Measurements from ENCODE around the gene GP9.

- no peak for TF ChIP-seq POLR2A (IDR thresholded peaks at IDR 0.05)
- TF ChIP-seq CTCF (IDR thresholded peaks at IDR 0.05) = no peak
- TF ChIP-seq EP300 (IDR thresholded peaks at IDR 0.05) = no peak
Observed at GRCh38 chr3:129085818-129086217, 25.2 kb downstream of the GP9 start.
